Subcutaneous abdominal adipose tissue (tissue), 5 donors: Measurements from ENCODE around the gene DAB2IP.
"Not testable (repeated sequence)": the region's sequence is repeated elsewhere in the genome, so short reads cannot be mapped to it uniquely, and the experiment has no call there.

Experiments
- H3K27ac ChIP-seq: one replicate; pipeline ENCODE4 v1.7.0; 2013; ENCODE audit warnings: low read depth, mild to moderate bottlenecking, inconsistent platforms, low read length, moderate library complexity
- H3K27me3 ChIP-seq, 5 donors: one replicate each; pipeline ENCODE4 v1.7.0; 2013; ENCODE audit warnings: low read length in 5 of 5, inconsistent platforms in 1 of 5; ENCODE audit not compliant: control insufficient read depth in 5 of 5, insufficient read depth in 4 of 5
- H3K36me3 ChIP-seq, 5 donors: one replicate each; pipeline ENCODE4 v1.7.0; 2013; ENCODE audit warnings: low read length in 5 of 5; ENCODE audit not compliant: control insufficient read depth in 5 of 5, insufficient read depth in 5 of 5
- H3K4me1 ChIP-seq, 5 donors: one replicate each; pipeline ENCODE4 v1.7.0; 2013; ENCODE audit warnings: low read length in 5 of 5, mild to moderate bottlenecking in 3 of 5, moderate library complexity in 1 of 5; ENCODE audit not compliant: control insufficient read depth in 5 of 5, insufficient read depth in 5 of 5
- H3K4me3 ChIP-seq, 5 donors: one replicate each; pipeline ENCODE4 v1.7.0; 2013; ENCODE audit warnings: low read length in 5 of 5, low read depth in 1 of 5
- H3K9ac ChIP-seq, 5 donors: one replicate each; pipeline ENCODE4 v1.7.0; 2013; ENCODE audit warnings: low read length in 5 of 5, mild to moderate bottlenecking in 4 of 5, moderate library complexity in 3 of 5
- H3K9me3 ChIP-seq, 5 donors: one replicate each; pipeline ENCODE4 v1.7.0; 2013; ENCODE audit warnings: low read length in 5 of 5; ENCODE audit not compliant: control insufficient read depth in 5 of 5
- donor health status: healthy.
- donor health status: healthy.
- donor health status: healthy.
- donor health status: healthy.
- donor health status: healthy.

Gene DAB2IP

DNA sequence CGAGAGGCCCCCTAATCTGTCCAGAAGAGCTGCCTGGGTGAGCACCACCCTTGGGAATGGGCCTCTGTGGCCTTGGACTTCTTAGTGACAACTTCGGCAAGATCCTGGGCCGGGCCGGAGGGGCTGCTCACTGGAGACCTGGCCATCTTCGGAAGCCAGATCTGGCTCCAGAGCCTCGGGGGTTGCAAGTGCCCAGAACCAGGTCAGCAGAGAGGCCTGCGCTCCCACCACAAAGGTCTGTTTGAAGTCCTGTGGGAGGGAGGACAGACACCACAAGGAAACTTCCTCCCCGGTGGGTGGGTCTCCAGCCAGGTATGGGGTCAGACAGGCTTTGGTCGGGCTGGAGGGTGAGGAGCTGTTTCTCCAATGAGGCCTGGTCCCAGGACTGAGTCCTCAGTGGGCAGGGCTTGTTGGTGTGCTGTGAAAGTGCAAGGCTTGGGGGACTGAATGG, 86.1 kb downstream of the DAB2IP start:
- Histone ChIP-seq H3K36me3 (no peaks in the 10 kb centered on the region), H3K27me3 (no peaks in the 10 kb centered on the region), H3K9me3 (no peaks in the 10 kb centered on the region), H3K27ac (peak overlapping the region; percentile 60), H3K4me1 (peaks cover 14 to 68% (median 47%) of the 10 kb centered on the region in 5 donors), H3K9ac (no peak overlapping the region), H3K4me3 (no peak overlapping the region)

DNA sequence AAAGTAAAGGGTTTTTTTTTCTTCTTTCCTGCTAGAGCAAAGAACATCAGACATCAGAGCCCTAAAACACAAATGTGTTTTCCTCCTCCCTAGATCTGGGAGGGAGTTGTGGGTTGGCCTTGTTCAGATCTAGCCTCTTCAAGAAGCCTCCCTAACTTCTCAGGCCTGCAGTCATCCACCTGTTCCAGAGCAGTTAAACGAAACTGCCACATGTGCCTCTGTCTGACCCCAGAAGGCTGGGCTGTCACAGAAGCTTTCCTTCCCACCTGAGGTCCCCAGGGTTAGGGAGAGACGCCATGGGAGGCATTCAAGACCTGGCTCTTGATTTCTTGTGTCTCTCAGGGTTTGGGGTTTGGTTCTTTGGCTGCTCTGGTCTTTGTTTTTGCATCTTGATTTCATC, 87.0 kb downstream of the DAB2IP start:
- no peaks in the 10 kb centered on the region for H3K27me3 ChIP-seq
- H3K9me3 ChIP-seq = no peaks in the 10 kb centered on the region
- no peak overlapping the region for H3K4me3 ChIP-seq
- no peaks in the 10 kb centered on the region for H3K36me3 ChIP-seq
- H3K27ac ChIP-seq = peak overlapping the region; percentile 30
- H3K9ac ChIP-seq = peak overlapping the region in 1 of 5 donors; percentile 2
- H3K4me1 ChIP-seq = peaks cover 14 to 76% (median 55%) of the 10 kb centered on the region in 5 donors

DNA sequence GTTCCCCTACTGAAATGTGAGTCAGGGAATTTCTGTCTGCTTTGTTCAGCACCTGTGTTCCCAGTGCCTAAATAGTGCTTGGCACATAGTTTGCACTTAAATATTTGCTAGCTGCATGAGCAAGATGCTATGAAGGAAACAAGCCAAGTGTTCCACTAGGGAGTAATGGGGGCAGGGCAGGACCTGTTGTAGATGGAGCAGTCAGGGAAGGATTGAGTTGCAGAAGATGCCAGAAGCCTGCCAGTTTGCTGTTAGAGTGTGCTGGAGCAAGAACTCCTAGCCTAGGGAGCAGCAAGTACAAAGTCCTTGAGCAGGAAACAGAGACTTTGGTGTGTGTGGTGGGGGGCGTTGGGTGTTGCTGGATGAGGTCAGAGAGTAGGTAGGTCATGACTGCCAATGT, 87.5 kb downstream of the DAB2IP start:
- H3K27ac ChIP-seq = no peak overlapping the region
- no peak overlapping the region for H3K4me3 ChIP-seq
- no peaks in the 10 kb centered on the region for H3K36me3 ChIP-seq
- H3K9me3 ChIP-seq = no peaks in the 10 kb centered on the region
- peaks cover 14 to 81% (median 60%) of the 10 kb centered on the region in 5 donors for H3K4me1 ChIP-seq
- H3K9ac ChIP-seq = no peak overlapping the region
- H3K27me3 ChIP-seq = no peaks in the 10 kb centered on the region

DNA sequence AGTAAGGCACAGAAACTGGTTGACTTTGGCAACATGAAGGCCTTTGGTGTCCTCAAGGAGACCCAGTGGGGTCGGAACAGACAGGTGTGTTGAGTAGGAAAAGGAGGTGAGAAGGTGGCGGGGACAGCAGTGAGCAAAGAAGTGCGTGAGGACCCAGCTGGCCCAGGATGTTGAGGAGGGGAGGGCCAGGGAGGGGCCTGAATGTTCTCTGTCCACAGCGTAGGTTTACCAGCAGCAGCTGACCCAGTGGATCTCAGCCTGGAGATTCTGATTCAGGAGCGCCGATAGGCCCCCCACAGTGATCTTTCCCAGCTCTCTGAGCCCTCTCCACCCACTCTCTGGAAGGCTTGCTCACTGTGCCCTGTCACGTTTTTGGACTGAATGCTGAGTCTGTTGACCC, 88.5 kb downstream of the DAB2IP start:
- no peak overlapping the region for H3K4me3 ChIP-seq

DNA sequence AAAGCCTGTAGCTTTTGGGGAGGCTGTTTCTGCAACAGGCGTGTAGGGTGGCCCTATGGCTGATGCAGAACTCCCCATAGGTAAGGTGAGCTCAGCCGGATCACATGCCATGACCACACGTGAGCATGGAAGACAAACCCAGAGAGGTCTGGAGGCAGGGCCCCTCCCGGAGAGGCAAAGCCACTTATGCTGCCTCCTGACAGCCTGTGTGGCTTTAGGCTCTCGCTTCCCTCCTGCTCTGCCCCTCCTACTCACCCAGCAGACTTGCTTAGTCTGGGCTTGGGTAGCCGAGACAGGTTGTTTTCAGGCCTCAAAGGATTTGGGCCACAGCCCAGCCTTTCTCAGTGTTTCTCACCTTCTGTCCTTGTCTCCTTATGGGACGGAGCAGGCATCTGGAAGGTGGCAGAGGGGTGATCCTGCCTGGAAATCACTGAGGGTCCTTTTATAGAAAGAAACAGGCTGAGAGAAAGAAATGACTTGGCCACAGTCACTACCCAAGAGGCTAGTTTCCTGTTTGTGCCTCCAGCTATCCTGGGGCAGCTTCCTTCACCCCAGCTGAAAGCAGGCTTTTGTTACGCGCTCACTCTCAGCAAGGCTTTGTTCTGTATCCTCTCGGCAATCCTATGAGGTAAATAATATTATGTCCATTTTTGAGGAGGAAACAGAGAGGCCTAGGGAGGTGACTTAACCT, 89.9 kb downstream of the DAB2IP start:
- H3K36me3 ChIP-seq = no peaks in the 10 kb centered on the region
- H3K9me3 ChIP-seq = no peaks in the 10 kb centered on the region
- H3K4me1 ChIP-seq = peaks cover 10 to 84% (median 55%) of the 10 kb centered on the region in 5 donors
- no peak overlapping the region for H3K4me3 ChIP-seq
- peak overlapping the region in 1 of 5 donors; percentile 1 for H3K9ac ChIP-seq
- H3K27me3 ChIP-seq = no peaks in the 10 kb centered on the region
- peak overlapping the region; percentile 7 for H3K27ac ChIP-seq

More for the DNA sequence above, 88.5 kb downstream of the DAB2IP start:
- no peaks in the 10 kb centered on the region for H3K27me3 ChIP-seq
- no peak overlapping the region for H3K27ac ChIP-seq
- H3K36me3 ChIP-seq = no peaks in the 10 kb centered on the region
- peaks cover 16 to 84% (median 63%) of the 10 kb centered on the region in 5 donors for H3K4me1 ChIP-seq
- H3K9me3 ChIP-seq = no peaks in the 10 kb centered on the region
- peak overlapping the region in 1 of 5 donors; percentile 10 for H3K9ac ChIP-seq

DNA sequence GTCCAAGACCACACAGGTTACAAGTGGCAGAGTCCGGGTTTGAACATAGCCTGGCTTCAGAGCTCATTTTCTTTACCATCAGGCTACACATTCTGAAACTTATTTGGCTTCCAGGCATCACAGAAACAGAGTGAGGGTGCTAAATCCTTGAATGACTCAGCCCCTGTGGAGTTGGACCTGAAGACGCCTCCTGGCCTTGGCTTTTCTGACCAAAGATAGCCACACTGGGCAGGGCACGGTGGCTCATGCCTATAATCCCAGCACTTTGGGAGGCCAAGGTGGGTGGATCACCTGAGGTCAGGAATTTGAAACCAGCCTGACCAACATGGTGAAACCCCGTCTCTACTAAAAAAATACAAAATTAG, 90.5 kb downstream of the DAB2IP start:
- not testable (repeated sequence) for H3K4me3 ChIP-seq, H3K27ac ChIP-seq, H3K9ac ChIP-seq, H3K36me3 ChIP-seq, H3K9me3 ChIP-seq, H3K27me3 ChIP-seq
- peaks cover 7 to 84% (median 51%) of the 10 kb centered on the region in 5 donors for H3K4me1 ChIP-seq

DNA sequence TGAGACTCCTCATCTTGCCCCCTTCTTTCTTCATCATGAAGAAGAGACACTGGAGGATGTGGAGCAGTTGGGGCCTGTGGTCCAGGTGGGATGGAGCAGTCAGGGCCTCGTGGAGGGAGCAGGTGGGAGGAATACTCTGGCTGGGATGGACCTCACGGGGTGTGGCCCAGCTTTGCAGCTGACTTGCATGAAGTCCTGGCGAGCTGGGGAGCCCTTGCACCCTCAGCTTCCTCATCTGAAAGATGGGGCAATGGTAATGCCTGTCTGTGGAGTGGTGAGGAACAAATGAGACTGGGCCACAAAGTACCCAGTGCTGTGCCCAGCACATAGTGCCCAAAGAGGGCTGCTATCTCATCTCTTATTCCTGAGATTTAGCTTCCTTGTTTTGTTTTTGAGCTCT, 91.5 kb downstream of the DAB2IP start:
- Histone ChIP-seq H3K4me1 (peaks cover 7 to 83% (median 44%) of the 10 kb centered on the region in 5 donors), H3K9me3 (no peaks in the 10 kb centered on the region), H3K36me3 (no peaks in the 10 kb centered on the region), H3K4me3 (peak overlapping the region in 4 of 5 donors; percentile 22 to 66 (median 64)), H3K27me3 (no peaks in the 10 kb centered on the region), H3K9ac (peak overlapping the region in 3 of 5 donors; percentile 27 to 87 (median 75)), H3K27ac (peak overlapping the region; percentile 94)

DNA sequence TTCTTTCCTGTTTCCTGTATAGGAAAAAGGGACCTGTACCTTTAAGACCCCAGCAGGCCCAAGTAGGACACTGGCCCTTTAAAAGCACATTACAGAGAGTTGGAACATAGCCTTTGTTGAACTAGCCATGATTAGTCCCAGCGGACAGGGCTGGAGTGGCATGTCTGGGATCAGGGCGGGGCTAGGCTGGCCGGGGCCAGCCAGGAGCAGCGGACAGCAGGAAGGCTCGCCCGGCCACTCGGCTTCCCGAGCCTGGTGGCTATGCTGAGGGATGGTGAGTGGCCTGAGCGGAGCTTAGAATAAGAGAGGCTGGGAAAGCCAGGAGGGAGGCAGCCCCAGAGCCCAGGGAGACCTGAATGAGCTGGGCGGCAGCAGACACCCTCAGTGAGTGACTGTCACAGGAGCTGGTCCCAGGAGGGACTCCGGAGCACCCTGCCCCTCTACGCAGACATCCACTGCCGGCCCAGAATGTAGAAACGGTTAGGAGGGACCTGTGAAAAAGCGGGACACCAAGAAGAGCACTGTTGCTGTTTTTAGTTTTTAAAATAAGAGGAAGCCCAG, 92.1 kb downstream of the DAB2IP start:
- Histone ChIP-seq H3K9me3 (no peaks in the 10 kb centered on the region), H3K4me1 (peaks cover 10 to 83% (median 47%) of the 10 kb centered on the region in 5 donors), H3K9ac (peak overlapping the region; percentile 74 to 87 (median 75)), H3K27ac (peak overlapping the region; percentile 94), H3K36me3 (no peaks in the 10 kb centered on the region), H3K4me3 (peak overlapping the region; percentile 60 to 71 (median 64)), H3K27me3 (no peaks in the 10 kb centered on the region)

DNA sequence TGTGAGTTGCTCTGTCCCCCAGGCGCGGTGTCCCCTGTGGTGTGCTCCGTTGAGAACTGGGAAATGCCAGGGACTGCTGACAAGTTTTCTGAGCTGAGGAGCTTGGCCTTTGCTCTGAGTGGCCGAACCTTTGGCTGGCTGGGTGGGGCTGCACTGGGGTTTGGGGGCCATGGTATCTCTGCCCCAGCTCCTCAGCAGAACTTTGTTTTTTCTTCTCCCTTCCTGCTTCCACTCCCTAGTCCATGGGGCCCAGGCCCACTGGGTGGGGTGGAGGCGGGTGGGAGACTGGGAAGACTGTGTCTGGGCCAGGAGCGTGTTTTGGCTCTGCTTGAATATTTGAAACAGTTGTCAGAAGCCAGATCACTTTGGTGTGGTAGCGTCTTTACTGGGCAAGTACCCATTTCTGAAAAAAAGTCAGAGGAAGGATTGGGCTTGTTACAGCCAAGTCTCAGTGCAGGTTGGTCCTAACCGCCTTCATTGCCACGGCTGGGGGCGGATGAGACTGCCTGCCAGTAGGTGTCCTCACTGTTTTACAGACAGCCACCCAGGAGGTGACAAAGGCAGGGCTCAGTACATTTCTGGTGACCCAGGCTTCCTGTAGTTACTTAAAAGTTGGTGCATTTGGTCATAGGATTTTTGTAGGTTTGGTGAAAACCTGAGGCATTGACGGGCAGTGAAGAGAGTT, 92.7 kb downstream of the DAB2IP start:
- Histone ChIP-seq H3K9me3 (no peaks in the 10 kb centered on the region), H3K9ac (peak overlapping the region; percentile 74 to 87 (median 75)), H3K27ac (peak overlapping the region; percentile 94), H3K36me3 (no peaks in the 10 kb centered on the region), H3K4me1 (peaks cover 14 to 83% (median 47%) of the 10 kb centered on the region in 5 donors), H3K27me3 (no peaks in the 10 kb centered on the region), H3K4me3 (peak overlapping the region; percentile 60 to 71 (median 64))
